IMR-90 (cell line): Measurements from ENCODE around the gene RHOXF2. TPM values are rescaled to one million over a fixed set of nuclear protein-coding genes. Genes with fewer than 3 reads are reported as not detected.

Source experiments
- ATAC-seq: fragments of 200-7000 bp; cut with Tn5 transposase; 2 replicates; pipeline ENCODE4 v1.9.1; 2020; ENCODE audit warnings: low read depth, mild to moderate bottlenecking, moderate library complexity
- BruUV-seq: library from RNA; stranded (reverse); fragments of 400-500 nt; replicated peaks from 2 replicates; lab custom pipeline; 2021; lab: Mats Ljungman, UMichigan
- CTCF ChIA-PET: fragments of 300-600 bp; formaldehyde crosslinking; extraction: SDS; loops from one replicate; lab custom pipeline; 2021; ENCODE audit warnings: antibody characterized with exemption; lab: Yijun Ruan, JAX
- POLR2A ChIA-PET: fragments of 300-600 bp; sonication (Branson Sonifier 250); formaldehyde crosslinking; loops from one replicate; lab custom pipeline; 2022; ENCODE audit warnings: antibody characterized with exemption; ENCODE audit not compliant: unreplicated experiment; lab: Charles Lee
- DNase-seq: peaks from one replicate; pipeline ENCODE4 v3.0.0; 2013
- H2AFZ ChIP-seq: replicated peaks from 2 replicates; pipeline ENCODE3; 2013; ENCODE audit warnings: low read length, mild to moderate bottlenecking; ENCODE audit not compliant: poor library complexity
- H2AK5ac ChIP-seq: 2 replicates; pipeline ENCODE4 v1.6.1; 2013; ENCODE audit warnings: low read depth, low read length, inconsistent platforms
- H2AK9ac ChIP-seq: replicated peaks from 2 replicates; pipeline ENCODE3; 2013; ENCODE audit warnings: mild to moderate bottlenecking, low read depth, low read length, moderate library complexity; ENCODE audit not compliant: poor library complexity
- H2BK120ac ChIP-seq: 2 replicates; pipeline ENCODE4 v1.6.1; 2013; ENCODE audit warnings: low read depth, low read length, inconsistent platforms
- H2BK15ac ChIP-seq: 3 replicates; pipeline ENCODE4 v1.6.1; 2013; ENCODE audit warnings: low read depth, low read length, inconsistent platforms
- H2BK20ac ChIP-seq: 2 replicates; pipeline ENCODE4 v1.6.1; 2013; ENCODE audit warnings: low read depth, mild to moderate bottlenecking, inconsistent platforms, low read length, moderate library complexity
- H2BK5ac ChIP-seq: 2 replicates; pipeline ENCODE4 v1.6.1; 2013; ENCODE audit warnings: mild to moderate bottlenecking, low read depth, low read length, inconsistent platforms; ENCODE audit not compliant: poor library complexity, severe bottlenecking
- H3K14ac ChIP-seq: replicated peaks from 2 replicates; pipeline ENCODE4 v1.6.1; 2013; ENCODE audit warnings: low read depth, low read length, inconsistent platforms
- H3K18ac ChIP-seq: 2 replicates; pipeline ENCODE4 v1.6.1; 2013; ENCODE audit warnings: low read depth, low read length, control low read depth
- H3K23ac ChIP-seq: 2 replicates; pipeline ENCODE4 v1.6.1; 2013; ENCODE audit warnings: low read depth, low read length, inconsistent platforms
- H3K27ac ChIP-seq: 2 replicates; pipeline ENCODE4 v1.5.1; 2013; ENCODE audit warnings: mild to moderate bottlenecking, control low read depth, low read length; ENCODE audit not compliant: insufficient read depth
- H3K27me3 ChIP-seq: 2 replicates; pipeline ENCODE4 v1.6.1; 2013; ENCODE audit warnings: low read length; ENCODE audit not compliant: control insufficient read depth, insufficient read depth
- H3K36me3 ChIP-seq: 2 replicates; pipeline ENCODE4 v1.6.1; 2013; ENCODE audit warnings: low read length, mixed read lengths; ENCODE audit not compliant: control insufficient read depth, insufficient read depth
- H3K4ac ChIP-seq: 2 replicates; pipeline ENCODE4 v1.6.1; 2013; ENCODE audit warnings: low read depth, low read length, inconsistent platforms
- H3K4me1 ChIP-seq: 2 replicates; pipeline ENCODE4 v1.6.1; 2013; ENCODE audit warnings: low read length, mixed read lengths; ENCODE audit not compliant: control insufficient read depth, insufficient read depth
- H3K4me2 ChIP-seq: 2 replicates; pipeline ENCODE4 v1.6.1; 2013; ENCODE audit warnings: low read depth, mild to moderate bottlenecking, control low read depth, low read length, moderate library complexity
- H3K4me3 ChIP-seq: 2 replicates; pipeline ENCODE4 v1.5.1; 2013; ENCODE audit warnings: low read depth, mild to moderate bottlenecking, control low read depth, low read length, moderate library complexity; ENCODE audit not compliant: insufficient read depth
- H3K56ac ChIP-seq: 2 replicates; pipeline ENCODE4 v1.6.1; 2013; ENCODE audit warnings: low read length, inconsistent platforms; ENCODE audit not compliant: insufficient read depth; ENCODE audit errors: extremely low read depth
- H3K79me1 ChIP-seq, 2 experiments: 2 replicates each; pipeline ENCODE4 v1.6.1; 2013; ENCODE audit warnings: low read length in 2 of 2, inconsistent platforms in 1 of 2, low read depth in 1 of 2
- H3K9ac ChIP-seq: 2 replicates; pipeline ENCODE4 v1.6.1; 2013; ENCODE audit warnings: low read depth, low read length, control low read depth
- H3K9me1 ChIP-seq: 2 replicates; pipeline ENCODE4 v1.6.1; 2013; ENCODE audit warnings: low read length, inconsistent platforms; ENCODE audit not compliant: insufficient read depth
- H3K9me3 ChIP-seq: 2 replicates; pipeline ENCODE4 v1.6.1; 2013; ENCODE audit warnings: low read length; ENCODE audit not compliant: control insufficient read depth, insufficient read depth
- H4K20me1 ChIP-seq: 2 replicates; pipeline ENCODE4 v1.6.1; 2013; ENCODE audit warnings: low read length, inconsistent platforms; ENCODE audit not compliant: insufficient read depth
- H4K5ac ChIP-seq: 2 replicates; pipeline ENCODE4 v1.6.1; 2013; ENCODE audit warnings: mild to moderate bottlenecking, low read depth, low read length, control low read depth
- H4K8ac ChIP-seq, 2 experiments: 2 replicates each; pipeline ENCODE4 v1.6.1; 2013; ENCODE audit warnings: low read depth in 2 of 2, low read length in 2 of 2, control low read depth in 1 of 2, inconsistent platforms in 1 of 2
- H4K91ac ChIP-seq: 2 replicates; pipeline ENCODE4 v1.6.1; 2013; ENCODE audit warnings: low read depth, low read length, inconsistent platforms; ENCODE audit not compliant: insufficient read depth
- MAZ ChIP-seq: IDR thresholded peaks from 2 replicates; pipeline ENCODE4 v1.6.1; 2012; ENCODE audit warnings: low read depth, mild to moderate bottlenecking, low read length, improper control_type of control experiment, moderate library complexity, borderline replicate concordance
- MXI1 ChIP-seq: IDR thresholded peaks from 2 replicates; pipeline ENCODE4 v1.6.1; 2012; ENCODE audit warnings: low read depth, mild to moderate bottlenecking, low read length, moderate library complexity, borderline replicate concordance
- RCOR1 ChIP-seq: IDR thresholded peaks from 2 replicates; pipeline ENCODE4 v1.6.1; 2012; ENCODE audit warnings: mild to moderate bottlenecking, low read length, improper control_type of control experiment; ENCODE audit not compliant: insufficient replicate concordance
- SMC3 ChIP-seq: fragments of 150-350 bp; IDR thresholded peaks from 2 replicates; pipeline ENCODE4 v1.6.1; 2016; ENCODE audit warnings: low read depth, mild to moderate bottlenecking, antibody characterized with exemption, low read length, moderate library complexity
- WGBS, 2 experiments: methylation state at CpG; one replicate each; pipeline versions ENCODE4 v1.1.5 to v1.1.7; 2013; ENCODE audit warnings: missing lambda C conversion rate in 2 of 2; ENCODE audit not compliant: insufficient read length in 1 of 2; ENCODE audit errors: extremely low coverage in 2 of 2; 5-methylcytosine and 5-hydroxymethylcytosine counted together
- dilution Hi-C: fragments of 300-500 bp; cut with HindIII; formaldehyde crosslinking; loops from one replicate; pipeline ENCODE4 v1.14.3; 2018; ENCODE audit warnings: low sequenced_read_pairs; ENCODE audit not compliant: unreplicated experiment
- in situ Hi-C: fragments of 300-500 bp; cut with MboI; formaldehyde crosslinking; loops from 3 replicates; pipeline ENCODE4 v1.14.3; 2019; ENCODE audit warnings: low sequenced_read_pairs, inconsistent platforms, mixed read lengths
- intact Hi-C: fragments of 100-400 bp; cut with micrococcal nuclease; formaldehyde crosslinking; loops from 2 replicates; pipeline ENCODE4 v1.10.0; 2022
- polyA plus RNA-seq, 3 experiments: library from polyadenylated mRNA; depleted of rRNA; stranded (reverse); fragments of >200 nt; gene quantifications; 2 replicates each; pipeline ENCODE4 v1.2.3, GENCODE V29; 2012; ENCODE audit warnings: low replicate concordance in 1 of 3
- total RNA-seq: library from RNA; depleted of rRNA; stranded (reverse); fragments of >200 nt; gene quantifications from 2 replicates; pipeline ENCODE4 v1.2.3, GENCODE V29; 2012
- TF ChIP-seq, protein P1 (sequence below): conservative IDR thresholded peaks from 2 replicates; pipeline ENCODE4 v1.5.1; 2012; ENCODE audit warnings: mild to moderate bottlenecking, low read depth, low read length, improper control_type of control experiment

The RHOXF2 gene
- total and polyA plus RNA-seq, 2 of the 4 experiments (the other 2 are of a cell fraction) = not detected

GRCh38 chrX:120144178-120144844 lies 14.1 kb upstream of the RHOXF2 start:
- H3K4ac ChIP-seq = no peak overlapping the region
- no peaks in the 10 kb centered on the region for H4K20me1 ChIP-seq
- BruUV-seq = no TSS peak
- H3K79me1 ChIP-seq = no peaks in the 10 kb centered on the region
- H3K4me1 ChIP-seq = no peaks in the 10 kb centered on the region
- no peak overlapping the region for H3K9ac ChIP-seq
- ChIA-PET POLR2A (no interaction called here), CTCF (no interaction called here)
- no peak for DNase-seq
- TF ChIP-seq SMC3 (no peak), MAZ (no peak), RCOR1 (no peak), MXI1 (no peak)
- TF ChIP-seq, protein P1, sequence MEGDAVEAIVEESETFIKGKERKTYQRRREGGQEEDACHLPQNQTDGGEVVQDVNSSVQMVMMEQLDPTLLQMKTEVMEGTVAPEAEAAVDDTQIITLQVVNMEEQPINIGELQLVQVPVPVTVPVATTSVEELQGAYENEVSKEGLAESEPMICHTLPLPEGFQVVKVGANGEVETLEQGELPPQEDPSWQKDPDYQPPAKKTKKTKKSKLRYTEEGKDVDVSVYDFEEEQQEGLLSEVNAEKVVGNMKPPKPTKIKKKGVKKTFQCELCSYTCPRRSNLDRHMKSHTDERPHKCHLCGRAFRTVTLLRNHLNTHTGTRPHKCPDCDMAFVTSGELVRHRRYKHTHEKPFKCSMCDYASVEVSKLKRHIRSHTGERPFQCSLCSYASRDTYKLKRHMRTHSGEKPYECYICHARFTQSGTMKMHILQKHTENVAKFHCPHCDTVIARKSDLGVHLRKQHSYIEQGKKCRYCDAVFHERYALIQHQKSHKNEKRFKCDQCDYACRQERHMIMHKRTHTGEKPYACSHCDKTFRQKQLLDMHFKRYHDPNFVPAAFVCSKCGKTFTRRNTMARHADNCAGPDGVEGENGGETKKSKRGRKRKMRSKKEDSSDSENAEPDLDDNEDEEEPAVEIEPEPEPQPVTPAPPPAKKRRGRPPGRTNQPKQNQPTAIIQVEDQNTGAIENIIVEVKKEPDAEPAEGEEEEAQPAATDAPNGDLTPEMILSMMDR = no peak
- no peak overlapping the region for H3K14ac ChIP-seq
- H2BK15ac ChIP-seq = no peak overlapping the region
- peaks cover 7% of the 10 kb centered on the region for H3K9me3 ChIP-seq
- no peak overlapping the region for H3K56ac ChIP-seq
- intact Hi-C loops = no loop called here
- H2BK120ac ChIP-seq = no peak overlapping the region
- H2AK9ac ChIP-seq = no peak overlapping the region
- H2BK5ac ChIP-seq = no peak overlapping the region
- H4K91ac ChIP-seq = no peak overlapping the region
- H3K23ac ChIP-seq = no peak overlapping the region
- no peak overlapping the region for H3K18ac ChIP-seq
- no peak for ATAC-seq
- 50% methylated on average over 4 of the region's 12 CpGs; no CpG with 5 or more reads in 1 of the 2 experiments for WGBS, 2 experiments
- H2AFZ ChIP-seq = no peak overlapping the region
- peak overlapping the region; percentile 21; the same call in 1 of the 2 replicates for H3K4me2 ChIP-seq
- H3K27ac ChIP-seq = no peak overlapping the region
- in situ Hi-C loops = loop anchor here (25.0 kb wide), 1 partner anchor 182 kb away; no protein-coding TSS in a partner anchor
- H2AK5ac ChIP-seq = no peak overlapping the region
- no peak overlapping the region for H2BK20ac ChIP-seq
- peaks cover 2% of the 10 kb centered on the region for H3K27me3 ChIP-seq
- dilution Hi-C loops = no loop called here
- H3K36me3 ChIP-seq = no peaks in the 10 kb centered on the region
- H3K9me1 ChIP-seq = no peaks in the 10 kb centered on the region
- no peak overlapping the region for H4K5ac ChIP-seq
- no peak overlapping the region for H3K4me3 ChIP-seq
- no peak overlapping the region for H4K8ac ChIP-seq
